ENCODE data around the gene CRYAA. TPM values are rescaled to one million over a fixed set of nuclear protein-coding genes. Genes with fewer than 3 reads are reported as not detected.
"Not testable (repeated sequence)": the region's sequence is repeated elsewhere in the genome, so short reads cannot be mapped to it uniquely, and the experiment has no call there.

The CRYAA gene
- total RNA-seq, 2 donors from 2014 or later, result not detected

- not testable (repeated sequence) for H3K9me3 ChIP-seq; H3K36me3 ChIP-seq; H3K27ac ChIP-seq; H3K4me1 ChIP-seq (ENCODE audit: control insufficient read depth in 1 of 2, low read depth in 2 of 2); DNase-seq (ENCODE audit: low spot score); H3K4me3 ChIP-seq; H3K27me3 ChIP-seq (replicated peaks; ENCODE audit: insufficient read depth); ATAC-seq (ENCODE audit: insufficient number of reproducible peaks, low FRiP score, low read depth)
These were observed 4.0 kb upstream of the CRYAA start for GRCh38 chr21:43164823-43165222.

GRCh38 chr21:43165734-43166133 lies 3.1 kb upstream of the CRYAA start:
- DNase-seq (ENCODE audit: low spot score); H3K27ac ChIP-seq; H3K9me3 ChIP-seq; H3K4me3 ChIP-seq; H3K27me3 ChIP-seq (replicated peaks; ENCODE audit: insufficient read depth); ATAC-seq (ENCODE audit: insufficient number of reproducible peaks, low FRiP score, low read depth); H3K36me3 ChIP-seq; H3K4me1 ChIP-seq (ENCODE audit: control insufficient read depth in 1 of 2, low read depth in 2 of 2): not testable (repeated sequence)

GRCh38 chr21:43169230-43169886 lies 550 bp downstream of the CRYAA start:
- ATAC-seq (ENCODE audit: insufficient number of reproducible peaks, low FRiP score, low read depth); H3K36me3 ChIP-seq; DNase-seq (ENCODE audit: low spot score); H3K4me3 ChIP-seq; H3K9me3 ChIP-seq; H3K27me3 ChIP-seq (replicated peaks; ENCODE audit: insufficient read depth); H3K4me1 ChIP-seq (ENCODE audit: control insufficient read depth in 1 of 2, low read depth in 2 of 2); H3K27ac ChIP-seq: not testable (repeated sequence)

DNA sequence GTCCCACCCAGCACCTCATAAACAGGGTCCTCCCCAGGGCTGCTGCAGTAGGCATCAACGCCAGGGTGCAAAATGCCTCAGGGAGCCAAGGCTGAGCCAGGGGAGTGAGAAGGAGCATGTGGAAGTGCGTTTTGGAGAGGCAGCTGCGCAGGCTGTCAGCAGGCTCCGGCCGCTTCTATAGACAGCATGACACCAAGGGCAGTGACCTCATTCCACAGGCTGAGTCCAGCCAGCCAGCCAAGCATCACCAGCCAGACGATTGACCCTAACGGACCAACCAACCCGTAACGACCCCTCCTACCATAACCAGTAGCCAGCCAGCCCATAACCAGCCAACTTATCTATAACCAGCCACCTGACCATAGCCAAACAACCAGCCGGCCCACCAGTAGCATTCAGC lies 1.1 kb downstream of the CRYAA start:
- H3K36me3 ChIP-seq; ATAC-seq (ENCODE audit: insufficient number of reproducible peaks, low FRiP score, low read depth); H3K27ac ChIP-seq; H3K27me3 ChIP-seq (replicated peaks; ENCODE audit: insufficient read depth); H3K4me1 ChIP-seq (ENCODE audit: control insufficient read depth in 1 of 2, low read depth in 2 of 2); DNase-seq (ENCODE audit: low spot score); H3K4me3 ChIP-seq; H3K9me3 ChIP-seq: not testable (repeated sequence)

- not testable (repeated sequence) for H3K4me3 ChIP-seq; ATAC-seq (ENCODE audit: insufficient number of reproducible peaks, low FRiP score, low read depth); DNase-seq (ENCODE audit: low spot score); H3K36me3 ChIP-seq; H3K4me1 ChIP-seq (ENCODE audit: control insufficient read depth in 1 of 2, low read depth in 2 of 2); H3K27ac ChIP-seq; H3K27me3 ChIP-seq (replicated peaks; ENCODE audit: insufficient read depth); H3K9me3 ChIP-seq
These were observed 4.0 kb downstream of the CRYAA start for GRCh38 chr21:43172812-43173211.

GRCh38 chr21:43173438-43173837 lies 4.6 kb downstream of the CRYAA start:
- not testable (repeated sequence) for H3K27me3 ChIP-seq (replicated peaks; ENCODE audit: insufficient read depth); ATAC-seq (ENCODE audit: insufficient number of reproducible peaks, low FRiP score, low read depth); H3K9me3 ChIP-seq; H3K4me1 ChIP-seq (ENCODE audit: control insufficient read depth in 1 of 2, low read depth in 2 of 2); DNase-seq (ENCODE audit: low spot score); H3K4me3 ChIP-seq; H3K36me3 ChIP-seq; H3K27ac ChIP-seq

DNA sequence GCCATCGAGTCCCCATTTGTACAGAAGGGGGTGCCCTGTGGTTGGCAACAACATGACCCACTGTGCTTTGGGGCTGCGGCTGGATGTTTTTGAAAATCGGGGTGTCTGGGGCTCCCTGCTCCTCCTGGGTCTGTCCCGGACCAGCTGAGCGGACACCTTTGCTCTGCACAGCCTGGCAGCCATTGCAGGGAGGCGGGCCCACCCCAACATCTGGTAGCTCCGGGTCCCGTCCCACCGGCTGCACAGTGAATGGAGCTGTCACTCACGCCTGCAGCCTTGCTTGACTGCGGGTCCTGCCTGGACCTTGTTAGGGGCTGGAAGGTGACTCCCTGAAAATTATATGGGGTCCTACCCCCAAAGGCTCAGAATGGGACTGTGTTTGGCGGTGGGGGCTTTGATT lies 5.1 kb downstream of the CRYAA start:
- not testable (repeated sequence) for H3K4me1 ChIP-seq (ENCODE audit: control insufficient read depth in 1 of 2, low read depth in 2 of 2); H3K9me3 ChIP-seq; H3K36me3 ChIP-seq; H3K27me3 ChIP-seq (replicated peaks; ENCODE audit: insufficient read depth); ATAC-seq (ENCODE audit: insufficient number of reproducible peaks, low FRiP score, low read depth); H3K4me3 ChIP-seq; H3K27ac ChIP-seq; DNase-seq (ENCODE audit: low spot score)

- H3K27ac ChIP-seq; H3K9me3 ChIP-seq; H3K4me1 ChIP-seq (ENCODE audit: control insufficient read depth in 1 of 2, low read depth in 2 of 2); ATAC-seq (ENCODE audit: insufficient number of reproducible peaks, low FRiP score, low read depth); H3K4me3 ChIP-seq; DNase-seq (ENCODE audit: low spot score); H3K36me3 ChIP-seq; H3K27me3 ChIP-seq (replicated peaks; ENCODE audit: insufficient read depth): not testable (repeated sequence)
These were observed 6.2 kb downstream of the CRYAA start for GRCh38 chr21:43174998-43175397.

GRCh38 chr21:43176621-43177020 lies 7.8 kb downstream of the CRYAA start:
- not testable (repeated sequence) for H3K27ac ChIP-seq; H3K27me3 ChIP-seq (replicated peaks; ENCODE audit: insufficient read depth); H3K4me3 ChIP-seq; DNase-seq (ENCODE audit: low spot score); ATAC-seq (ENCODE audit: insufficient number of reproducible peaks, low FRiP score, low read depth); H3K36me3 ChIP-seq; H3K4me1 ChIP-seq (ENCODE audit: control insufficient read depth in 1 of 2, low read depth in 2 of 2); H3K9me3 ChIP-seq

DNA sequence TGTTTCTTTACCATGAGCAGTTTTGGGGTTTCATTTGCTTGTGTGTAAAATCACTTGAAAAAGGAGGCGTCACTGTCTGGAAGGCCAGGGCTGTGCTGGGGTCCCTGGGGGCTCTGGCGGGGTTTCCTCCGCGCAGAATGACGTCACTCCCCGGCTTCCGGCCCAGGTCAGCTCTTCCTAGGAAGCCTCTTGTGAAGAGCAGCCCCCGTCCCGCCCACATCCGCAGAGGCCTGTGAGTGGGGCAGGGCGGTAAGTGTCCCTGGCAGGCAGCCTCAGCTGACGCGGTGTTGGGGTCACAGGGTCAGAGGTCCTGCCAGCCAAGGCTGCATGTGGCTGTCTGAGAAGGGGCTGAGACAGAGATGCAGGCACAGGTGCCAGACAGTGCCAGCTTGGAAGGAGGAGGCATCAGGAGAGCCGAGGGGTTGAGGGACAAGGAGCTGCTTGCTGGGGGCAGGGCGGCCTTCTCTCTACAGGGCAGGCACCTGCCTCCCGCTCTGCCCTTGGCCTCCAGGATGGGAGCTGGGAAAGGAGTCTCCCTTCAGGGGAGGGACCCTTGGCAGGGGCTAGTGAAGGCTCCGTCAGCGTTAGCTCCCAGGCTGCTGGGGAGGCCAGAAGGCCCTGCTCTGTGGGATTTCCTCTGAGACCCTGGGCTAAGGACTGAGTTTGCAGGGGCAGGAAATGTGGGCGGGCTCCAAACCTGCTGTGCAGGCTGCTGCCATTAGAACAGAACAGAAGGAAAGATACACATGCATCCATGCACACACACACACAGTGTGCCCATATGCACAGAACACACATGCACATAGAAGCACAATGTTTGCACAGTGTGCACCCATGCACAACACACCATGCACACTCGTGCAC lies 8.5 kb downstream of the CRYAA start:
- ATAC-seq (ENCODE audit: insufficient number of reproducible peaks, low FRiP score, low read depth); H3K9me3 ChIP-seq; H3K27ac ChIP-seq; DNase-seq (ENCODE audit: low spot score); H3K27me3 ChIP-seq (replicated peaks; ENCODE audit: insufficient read depth); H3K4me3 ChIP-seq; H3K4me1 ChIP-seq (ENCODE audit: control insufficient read depth in 1 of 2, low read depth in 2 of 2); H3K36me3 ChIP-seq: not testable (repeated sequence)

- H3K4me3 ChIP-seq; H3K27me3 ChIP-seq (replicated peaks; ENCODE audit: insufficient read depth); H3K9me3 ChIP-seq; H3K36me3 ChIP-seq; H3K27ac ChIP-seq; H3K4me1 ChIP-seq (ENCODE audit: control insufficient read depth in 1 of 2, low read depth in 2 of 2); DNase-seq (ENCODE audit: low spot score); ATAC-seq (ENCODE audit: insufficient number of reproducible peaks, low FRiP score, low read depth): not testable (repeated sequence)
These were observed 9.5 kb downstream of the CRYAA start for GRCh38 chr21:43178175-43178826.

- not testable (repeated sequence) for H3K9me3 ChIP-seq; H3K36me3 ChIP-seq; ATAC-seq (ENCODE audit: insufficient number of reproducible peaks, low FRiP score, low read depth); H3K27me3 ChIP-seq (replicated peaks; ENCODE audit: insufficient read depth); H3K27ac ChIP-seq; H3K4me3 ChIP-seq; H3K4me1 ChIP-seq (ENCODE audit: control insufficient read depth in 1 of 2, low read depth in 2 of 2); DNase-seq (ENCODE audit: low spot score)
These were observed 12.2 kb downstream of the CRYAA start for GRCh38 chr21:43181033-43181432.

Data from thoracic aorta (tissue), 2 donors.